ENCODE measurements around the gene APBA1.

Gene APBA1

DNA sequence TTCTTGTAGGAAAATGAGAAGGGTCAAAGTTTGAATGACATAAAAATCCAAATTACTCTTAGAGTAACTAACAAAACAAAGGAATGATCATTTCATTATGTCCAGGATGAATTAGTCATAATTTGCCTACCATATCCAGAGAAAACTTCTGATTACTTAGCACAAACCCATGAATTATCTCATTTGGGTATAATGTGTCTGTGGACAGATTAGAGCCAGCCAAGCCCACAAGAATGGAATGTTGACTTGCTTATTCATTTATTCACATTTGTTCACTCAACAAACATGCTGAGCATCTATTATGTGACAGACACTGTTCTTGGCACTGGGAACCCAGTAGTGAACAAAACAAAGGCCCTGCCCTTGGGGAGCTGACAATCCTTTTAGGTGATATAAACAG lies 87.4 kb downstream of the APBA1 start:
- no peak for TF ChIP-seq CTCF (IDR thresholded peaks at IDR 0.05; ENCODE audit: insufficient read depth, low read length, poor library complexity, severe bottlenecking)
- DNase-seq (ENCODE audit: extremely low read depth, insufficient read length), result no peak
- no peak overlapping the region for H3K4me3 ChIP-seq (replicated peaks; ENCODE audit: low read depth, low read length)
- no peaks in the 10 kb centered on the region for H3K27me3 ChIP-seq (replicated peaks; ENCODE audit: control insufficient read depth, insufficient read depth, low read length)
- H3K36me3 ChIP-seq (ENCODE audit: control insufficient read depth, insufficient read depth, low read length), result no peaks in the 10 kb centered on the region

- no peak for TF ChIP-seq CTCF (IDR thresholded peaks at IDR 0.05; ENCODE audit: insufficient read depth, low read length, poor library complexity, severe bottlenecking)
- Histone ChIP-seq H3K27me3 (replicated peaks; ENCODE audit: control insufficient read depth, insufficient read depth, low read length) (no peaks in the 10 kb centered on the region), H3K4me3 (replicated peaks; ENCODE audit: low read depth, low read length) (no peak overlapping the region), H3K36me3 (ENCODE audit: control insufficient read depth, insufficient read depth, low read length) (no peaks in the 10 kb centered on the region)
- no peak for DNase-seq (ENCODE audit: extremely low read depth, insufficient read length)
Measured at GRCh38 chr9:69583645-69584234, 88.4 kb downstream of the APBA1 start.

DNA sequence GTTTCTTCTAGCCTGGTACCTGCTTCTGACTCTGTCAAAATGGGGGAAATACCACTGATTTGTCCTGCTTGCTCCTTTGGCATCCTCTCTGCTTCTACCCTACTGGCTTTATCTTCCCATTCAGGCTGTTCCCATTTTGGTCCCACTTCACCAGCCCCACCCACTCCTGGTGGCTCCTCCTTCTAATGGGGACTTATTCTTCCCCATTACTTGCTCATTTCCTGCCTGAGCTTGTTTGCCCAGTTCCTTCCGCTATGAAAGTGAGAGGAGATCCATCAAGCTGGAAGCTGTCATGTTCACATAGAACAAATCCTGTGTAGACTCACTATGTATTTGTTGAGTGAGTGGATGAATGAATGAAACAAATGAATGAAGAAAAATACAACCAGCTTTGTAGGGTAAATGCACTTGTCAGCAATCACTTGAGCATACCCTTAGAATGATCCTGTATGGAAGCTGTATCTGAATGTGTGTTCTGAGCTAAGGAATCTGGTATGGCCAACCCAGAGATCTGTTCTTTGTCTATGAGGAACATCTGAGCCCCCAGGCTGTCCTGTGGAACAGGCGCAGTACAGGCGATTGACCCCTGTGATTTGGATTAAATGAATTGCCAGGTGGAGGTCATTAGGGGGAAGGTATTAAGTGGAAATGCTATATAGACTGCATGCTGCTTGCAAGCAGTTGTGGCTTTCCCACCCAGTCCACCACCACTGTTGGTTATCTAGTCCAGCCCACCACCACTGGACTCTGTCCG lies 89.5 kb downstream of the APBA1 start:
- TF ChIP-seq CTCF (IDR thresholded peaks at IDR 0.05; ENCODE audit: insufficient read depth, low read length, poor library complexity, severe bottlenecking), result no peak
- Histone ChIP-seq H3K27me3 (replicated peaks; ENCODE audit: control insufficient read depth, insufficient read depth, low read length) (no peaks in the 10 kb centered on the region), H3K4me3 (replicated peaks; ENCODE audit: low read depth, low read length) (no peak overlapping the region), H3K36me3 (ENCODE audit: control insufficient read depth, insufficient read depth, low read length) (no peaks in the 10 kb centered on the region)
- DNase-seq (ENCODE audit: extremely low read depth, insufficient read length), result no peak

DNA sequence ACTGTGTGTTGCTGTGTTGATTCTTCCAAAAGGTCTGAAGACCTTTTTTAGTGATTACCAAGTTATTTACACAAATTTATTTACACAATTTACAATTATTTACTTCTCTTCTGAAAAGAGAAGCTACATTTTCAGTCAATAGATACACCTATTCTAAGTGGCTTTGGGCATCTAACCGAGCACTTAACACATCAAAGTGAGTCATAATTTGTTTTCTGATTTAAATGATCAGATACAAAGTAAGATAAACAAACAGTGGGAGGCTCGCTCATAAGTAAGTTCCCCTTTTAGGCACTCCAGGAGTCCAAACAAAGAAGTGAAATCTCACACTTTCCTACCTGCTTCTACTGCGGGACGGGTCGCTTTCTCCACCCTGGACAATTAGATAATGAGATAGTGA lies 90.2 kb downstream of the APBA1 start:
- Histone ChIP-seq H3K27me3 (replicated peaks; ENCODE audit: control insufficient read depth, insufficient read depth, low read length) (no peaks in the 10 kb centered on the region), H3K4me3 (replicated peaks; ENCODE audit: low read depth, low read length) (no peak overlapping the region), H3K36me3 (ENCODE audit: control insufficient read depth, insufficient read depth, low read length) (no peaks in the 10 kb centered on the region)
- DNase-seq (ENCODE audit: extremely low read depth, insufficient read length), result no peak
- TF ChIP-seq CTCF (IDR thresholded peaks at IDR 0.05; ENCODE audit: insufficient read depth, low read length, poor library complexity, severe bottlenecking), result no peak

- Histone ChIP-seq H3K4me3 (replicated peaks; ENCODE audit: low read depth, low read length) (no peak overlapping the region), H3K27me3 (replicated peaks; ENCODE audit: control insufficient read depth, insufficient read depth, low read length) (no peaks in the 10 kb centered on the region), H3K36me3 (ENCODE audit: control insufficient read depth, insufficient read depth, low read length) (no peaks in the 10 kb centered on the region)
- TF ChIP-seq CTCF (IDR thresholded peaks at IDR 0.05; ENCODE audit: insufficient read depth, low read length, poor library complexity, severe bottlenecking), result no peak
- no peak for DNase-seq (ENCODE audit: extremely low read depth, insufficient read length)
Measured at GRCh38 chr9:69580582-69581214, 91.5 kb downstream of the APBA1 start.

Data from GM06990 (cell line).